Activated CD8-positive, alpha-beta memory T cell treated with anti-CD3 and anti-CD28 coated beads for 24 hours (primary cell): ENCODE measurements around the gene FAM72A.

Source experiments
- DNase-seq: peaks from one replicate; pipeline ENCODE4 v3.0.0-alpha.2; 2020

Gene FAM72A

GRCh38 chr1:206145771-206146290 is 56.8 kb downstream of the FAM72A start:
- no peak for DNase-seq

DNA sequence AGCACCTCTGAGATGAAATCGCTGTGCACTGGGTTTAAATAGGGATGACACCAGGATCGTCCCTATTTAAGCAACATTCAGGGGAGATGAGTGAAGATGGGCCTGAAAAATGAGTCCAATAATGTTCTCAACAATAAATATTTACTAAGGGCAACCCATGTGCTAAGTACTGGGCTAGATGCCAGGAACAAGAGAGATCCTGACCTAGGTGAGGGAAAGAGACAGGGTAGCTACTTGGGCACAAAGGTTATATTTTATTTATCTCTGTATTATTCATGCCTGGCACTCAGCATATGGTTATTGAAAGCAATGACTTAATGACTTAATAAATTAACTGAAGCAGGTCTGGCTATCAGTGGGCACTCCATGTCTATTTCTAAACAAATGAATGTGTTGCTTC is 58.0 kb downstream of the FAM72A start:
- DNase-seq = no peak

DNA sequence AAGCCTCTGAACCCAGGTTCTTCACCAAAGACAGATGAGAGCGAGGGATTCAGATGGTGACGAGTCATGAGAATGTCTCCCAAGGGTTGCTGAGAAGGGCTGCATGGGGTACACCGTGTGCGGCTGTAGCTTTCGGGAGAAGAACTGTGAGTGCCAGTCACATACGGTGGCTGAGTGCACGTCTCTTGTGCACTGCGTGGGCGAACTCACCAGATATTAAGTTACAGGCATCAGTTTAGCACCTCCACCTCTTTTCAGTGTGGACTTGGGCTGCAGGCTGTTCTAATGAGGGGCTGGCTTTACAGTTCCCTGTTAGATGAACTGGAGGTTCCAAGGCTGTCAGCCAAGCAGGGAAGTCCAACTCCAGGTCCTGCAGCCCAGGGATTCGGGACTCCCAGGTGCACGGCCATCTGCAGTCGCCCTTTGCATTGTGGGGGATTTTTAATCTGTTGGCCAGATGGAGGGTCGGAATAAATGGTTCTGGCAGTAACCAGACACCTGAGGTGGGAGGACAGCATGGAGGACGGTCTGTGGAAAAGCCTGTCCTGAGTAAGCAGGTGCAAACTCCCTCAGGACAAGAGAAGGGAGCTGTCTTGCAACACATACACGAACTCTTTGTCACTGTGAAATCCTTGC is 59.0 kb downstream of the FAM72A start:
- no peak for DNase-seq

GRCh38 chr1:206142770-206143169 is 59.9 kb downstream of the FAM72A start:
- no peak for DNase-seq

DNA sequence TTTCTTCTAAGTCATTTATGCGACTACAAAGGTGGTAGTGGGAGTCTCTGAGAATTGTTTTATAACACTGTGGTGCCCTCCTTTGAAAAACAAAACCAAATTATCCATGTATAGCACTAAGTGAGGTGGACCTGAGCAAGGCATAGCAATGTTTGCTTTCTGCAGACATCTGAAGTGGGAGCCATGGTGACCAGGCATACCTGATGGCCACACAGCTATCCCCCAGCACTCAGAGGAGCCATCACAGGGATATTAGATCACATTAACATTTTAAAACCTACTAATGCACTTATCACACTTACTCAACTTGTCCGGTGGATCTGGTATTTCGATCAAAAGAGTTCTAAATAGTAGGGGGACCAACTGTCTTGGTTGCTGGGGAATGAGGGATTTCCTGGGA is 60.6 kb downstream of the FAM72A start:
- no peak for DNase-seq

- DNase-seq = no peak
Measured at GRCh38 chr1:206136241-206136640, 66.4 kb downstream of the FAM72A start.
